GM19455 (cell line): Measurements from ENCODE around the gene GRIK1.

ENCODE experiments used
- ATAC-seq: cut with Tn5 transposase; IDR thresholded peaks from one replicate; pipeline ENCODE4 v1.9.1; 2021; ENCODE audit not compliant: unreplicated experiment

The GRIK1 gene

DNA sequence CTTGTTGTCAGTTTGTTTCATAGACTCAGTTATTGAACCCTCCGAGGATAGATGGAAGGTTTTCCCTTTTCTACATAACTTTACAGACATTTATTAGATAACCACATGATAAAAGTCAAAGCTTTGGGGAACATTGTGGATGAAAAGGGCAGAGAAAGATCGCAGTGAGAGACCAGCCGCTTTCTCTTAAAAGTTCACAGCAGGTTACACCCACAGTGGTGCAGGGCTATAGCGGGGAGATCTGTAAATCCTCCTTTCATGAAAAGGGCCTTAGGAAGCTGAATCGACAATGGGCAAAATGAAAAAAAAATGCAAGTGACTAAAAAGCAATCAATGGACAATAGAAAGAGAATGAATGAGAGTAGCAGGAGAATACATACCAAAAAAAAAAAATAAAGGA lies 218.6 kb downstream of the GRIK1 start:
- ATAC-seq = no peak

- ATAC-seq = no peak
Observed at GRCh38 chr21:29719521-29719920, 220.3 kb downstream of the GRIK1 start.

GRCh38 chr21:29718081-29718815 lies 221.5 kb downstream of the GRIK1 start:
- no peak for ATAC-seq

DNA sequence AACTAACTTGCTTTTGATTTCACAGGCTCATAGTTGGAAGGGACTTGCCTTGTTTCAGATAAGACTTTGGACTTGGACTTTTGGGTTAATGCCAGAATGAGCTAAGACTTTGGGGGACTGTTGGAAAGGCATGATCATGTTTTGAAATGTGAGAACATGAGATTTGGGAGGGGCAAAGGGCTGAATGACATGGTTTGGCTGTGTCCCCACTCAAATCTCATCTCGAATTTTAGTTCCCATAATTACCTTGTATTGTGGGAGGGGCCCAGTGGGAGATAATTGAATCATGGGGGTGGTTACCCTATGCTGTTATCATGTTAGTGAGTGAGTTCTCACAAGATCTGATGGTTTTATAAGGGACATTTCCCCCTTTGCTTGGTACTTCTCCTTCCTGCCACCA lies 222.1 kb downstream of the GRIK1 start:
- no peak for ATAC-seq

DNA sequence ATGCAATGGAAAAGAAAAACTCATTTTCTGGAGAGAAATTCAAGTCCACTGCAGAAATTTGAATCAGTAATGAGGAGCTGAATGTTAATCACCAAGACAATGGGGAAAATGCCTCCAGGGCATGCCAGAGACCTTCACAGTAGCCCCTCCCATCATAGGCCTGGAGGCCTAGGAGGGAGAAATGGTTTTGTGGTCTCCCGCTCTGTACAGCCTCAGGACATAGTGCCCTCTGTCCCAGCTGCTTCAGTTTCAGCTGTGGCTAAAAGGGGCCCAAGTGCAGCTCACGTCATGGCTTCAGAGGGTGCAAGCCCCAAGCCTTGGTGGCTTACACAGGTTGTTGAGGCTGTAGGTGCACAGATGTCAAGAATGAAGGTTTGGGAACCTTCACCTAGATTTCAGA lies 223.0 kb downstream of the GRIK1 start:
- ATAC-seq = no peak

DNA sequence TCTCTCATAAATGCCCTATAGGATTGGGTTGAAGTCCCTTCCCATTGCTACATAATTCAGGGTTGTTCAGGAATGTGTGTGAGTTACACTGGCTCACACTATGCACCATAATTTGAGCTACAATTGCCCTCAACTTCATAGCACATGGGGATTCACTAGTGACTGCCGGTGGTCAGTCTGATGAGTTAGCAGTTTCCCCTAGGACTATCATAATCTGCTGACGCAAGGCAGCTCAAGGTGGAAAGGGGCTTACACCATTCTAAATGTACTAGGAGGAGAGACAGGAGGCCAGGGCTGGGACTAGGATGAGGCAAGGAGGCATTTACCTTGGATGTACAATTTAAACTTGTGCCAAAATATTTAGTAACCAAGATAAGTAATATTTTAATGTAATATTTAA lies 224.7 kb downstream of the GRIK1 start:
- ATAC-seq = no peak

- ATAC-seq = no peak
Observed at GRCh38 chr21:29712818-29713217, 227.0 kb downstream of the GRIK1 start.

DNA sequence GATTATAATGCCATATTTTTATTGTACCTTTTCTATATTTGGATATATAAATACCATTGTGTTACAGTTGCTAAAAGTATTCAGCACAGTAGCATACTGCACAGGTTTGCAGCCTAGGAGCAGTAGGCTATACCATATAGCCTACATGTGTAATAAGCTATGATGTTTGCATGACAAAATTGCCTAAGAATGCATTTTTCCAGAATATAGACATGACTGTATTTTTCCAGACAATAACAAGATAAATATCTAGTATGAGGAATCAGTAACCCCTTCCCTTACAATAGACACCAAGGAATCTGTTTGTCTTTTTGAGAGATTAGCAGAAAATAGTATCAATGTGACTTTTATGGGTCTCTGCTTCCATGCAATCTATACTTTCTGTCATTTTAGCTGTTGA lies 228.6 kb downstream of the GRIK1 start:
- no peak for ATAC-seq

DNA sequence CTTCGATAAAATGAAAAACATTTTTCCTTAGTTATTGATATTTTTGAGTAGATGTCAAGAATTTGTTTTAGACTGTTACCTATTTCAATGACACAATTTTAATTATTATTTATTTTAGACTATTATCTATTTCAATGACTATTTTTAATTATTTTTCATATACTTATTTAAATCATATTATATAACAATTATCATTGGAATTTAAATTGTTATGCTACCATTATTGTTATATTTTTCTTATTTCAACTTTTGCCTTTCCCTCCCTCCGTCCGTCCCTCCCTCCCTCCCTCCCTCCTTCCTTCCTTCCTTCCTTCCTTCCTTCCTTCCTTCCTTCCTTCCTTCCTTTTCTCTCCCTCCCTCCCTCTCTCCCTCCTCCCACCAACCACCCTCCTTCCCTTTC lies 229.3 kb downstream of the GRIK1 start:
- no peak for ATAC-seq

DNA sequence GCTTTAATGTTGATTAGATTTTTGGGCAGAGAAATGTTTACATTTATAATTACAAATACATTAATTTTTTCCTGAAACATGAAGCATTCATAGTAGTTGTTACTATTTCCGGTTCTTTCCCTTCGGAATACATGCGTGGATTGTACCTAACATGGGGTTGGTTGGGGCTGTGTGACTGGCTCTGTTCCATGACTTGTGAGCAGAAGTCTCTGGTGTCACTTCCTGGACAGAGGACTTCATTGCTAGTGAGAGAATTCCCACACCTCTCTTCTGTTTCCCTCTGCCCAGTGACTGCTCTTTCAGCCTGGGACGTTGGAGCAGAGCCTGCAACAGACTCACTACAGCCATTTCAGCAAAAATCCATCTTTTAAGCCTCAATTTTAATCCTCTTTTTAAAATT lies 231.4 kb downstream of the GRIK1 start:
- no peak for ATAC-seq

- no peak for ATAC-seq
Observed at GRCh38 chr21:29704719-29705118, 235.1 kb downstream of the GRIK1 start.

- ATAC-seq = no peak
Observed at GRCh38 chr21:29701676-29702075, 238.1 kb downstream of the GRIK1 start.

DNA sequence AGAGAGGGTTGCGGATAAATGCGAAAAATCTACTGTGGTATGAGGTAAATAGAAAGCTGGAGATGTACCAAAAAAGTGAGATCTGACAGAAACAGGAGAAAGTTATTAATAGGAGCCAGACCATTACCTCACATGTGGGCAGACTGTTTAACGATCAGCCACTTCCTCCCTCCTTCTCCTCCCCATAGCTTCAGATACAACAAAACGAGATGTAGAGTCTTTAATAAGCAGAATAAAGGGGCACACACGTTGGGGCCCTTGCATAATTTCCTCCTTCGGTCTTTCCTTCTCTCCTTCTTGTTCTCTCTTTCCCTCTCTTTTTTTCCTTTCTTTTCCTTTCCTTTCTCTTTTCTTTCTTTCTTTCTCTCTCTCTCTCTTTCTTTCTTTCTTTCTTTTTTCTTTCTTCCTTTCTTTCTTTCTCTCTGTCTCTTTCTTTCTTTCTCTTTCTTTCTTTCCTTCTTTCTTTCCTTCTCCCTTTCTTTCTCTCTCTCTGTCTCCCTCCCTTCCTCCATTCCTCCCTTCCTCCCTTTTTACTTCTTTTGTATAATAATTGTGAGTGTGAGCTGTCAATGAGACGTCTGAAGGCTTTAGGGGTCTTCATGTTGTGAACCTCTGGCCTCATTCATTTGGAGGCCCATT lies 242.1 kb downstream of the GRIK1 start:
- no peak for ATAC-seq

- no peak for ATAC-seq
Observed at GRCh38 chr21:29696937-29697336, 242.9 kb downstream of the GRIK1 start.

GRCh38 chr21:29691616-29692491 lies 247.9 kb downstream of the GRIK1 start:
- ATAC-seq = no peak

GRCh38 chr21:29689753-29690152 lies 250.0 kb downstream of the GRIK1 start:
- ATAC-seq = no peak

DNA sequence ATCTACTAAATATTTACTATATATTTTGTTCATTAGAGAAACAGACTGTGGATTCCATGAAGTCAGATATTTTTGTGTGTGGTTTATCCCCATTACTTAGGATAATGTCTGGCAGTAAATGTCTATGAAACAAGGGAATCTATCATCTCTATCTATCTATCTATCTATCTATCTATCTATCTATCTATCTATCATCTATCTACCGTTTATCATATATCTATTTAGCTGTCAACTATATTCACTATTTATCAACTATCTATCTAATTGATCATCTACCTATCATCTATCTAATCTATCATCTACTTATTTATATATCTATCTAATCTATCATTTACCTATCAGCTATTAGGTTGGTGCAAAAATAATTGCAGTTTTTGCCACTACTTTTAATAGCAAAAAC lies 255.7 kb downstream of the GRIK1 start:
- no peak for ATAC-seq

GRCh38 chr21:29682800-29683199 lies 257.0 kb downstream of the GRIK1 start:
- no peak for ATAC-seq

GRCh38 chr21:29680273-29680672 lies 259.5 kb downstream of the GRIK1 start:
- ATAC-seq = no peak

- ATAC-seq = no peak
Observed at GRCh38 chr21:29678626-29679025, 261.2 kb downstream of the GRIK1 start.

DNA sequence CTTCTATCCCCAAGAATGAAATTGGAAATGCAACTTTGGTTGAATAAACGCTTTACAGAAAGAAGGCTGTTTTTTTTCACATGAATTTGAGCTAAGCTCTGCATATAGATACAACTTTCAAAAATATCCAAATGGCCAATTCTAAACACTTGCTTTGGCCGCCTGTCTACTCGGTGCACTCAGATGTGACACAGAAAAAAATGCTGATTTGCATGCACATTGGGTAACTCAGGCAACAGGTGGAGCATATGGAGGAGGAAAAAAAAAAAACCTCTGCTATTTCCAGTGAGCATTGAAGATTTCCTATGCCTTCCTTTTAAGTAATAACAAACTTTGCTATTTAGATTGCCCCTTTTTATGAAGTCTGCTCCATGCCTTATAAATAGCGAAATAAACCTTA lies 262.5 kb downstream of the GRIK1 start:
- no peak for ATAC-seq

DNA sequence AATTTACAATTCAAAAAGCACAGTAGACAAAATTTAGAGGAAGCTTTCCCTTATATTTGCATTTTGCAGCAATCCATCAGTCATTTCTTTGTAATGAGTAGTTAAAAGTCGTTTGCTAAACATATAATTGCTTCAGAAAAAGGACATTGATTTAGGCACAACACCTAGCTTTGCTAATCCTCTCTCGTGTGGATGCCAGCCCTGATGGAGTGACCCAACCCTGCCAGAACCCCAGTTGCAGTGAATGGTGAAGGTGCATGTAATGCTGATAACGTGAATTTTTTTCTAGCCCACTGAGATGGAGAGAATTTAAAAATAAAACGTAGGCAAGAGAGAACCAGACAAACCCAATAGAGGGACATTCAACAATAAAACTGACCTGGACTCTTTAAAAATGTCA lies 263.4 kb downstream of the GRIK1 start:
- ATAC-seq = no peak
